Inflammatory macrophage (primary cell): ENCODE data around the gene PACRG.

Experiments
- DNase-seq, 2 donors: peaks; one replicate each; pipeline ENCODE4 v3.0.0-alpha.2; 2020 to 2022

PACRG gene

DNA sequence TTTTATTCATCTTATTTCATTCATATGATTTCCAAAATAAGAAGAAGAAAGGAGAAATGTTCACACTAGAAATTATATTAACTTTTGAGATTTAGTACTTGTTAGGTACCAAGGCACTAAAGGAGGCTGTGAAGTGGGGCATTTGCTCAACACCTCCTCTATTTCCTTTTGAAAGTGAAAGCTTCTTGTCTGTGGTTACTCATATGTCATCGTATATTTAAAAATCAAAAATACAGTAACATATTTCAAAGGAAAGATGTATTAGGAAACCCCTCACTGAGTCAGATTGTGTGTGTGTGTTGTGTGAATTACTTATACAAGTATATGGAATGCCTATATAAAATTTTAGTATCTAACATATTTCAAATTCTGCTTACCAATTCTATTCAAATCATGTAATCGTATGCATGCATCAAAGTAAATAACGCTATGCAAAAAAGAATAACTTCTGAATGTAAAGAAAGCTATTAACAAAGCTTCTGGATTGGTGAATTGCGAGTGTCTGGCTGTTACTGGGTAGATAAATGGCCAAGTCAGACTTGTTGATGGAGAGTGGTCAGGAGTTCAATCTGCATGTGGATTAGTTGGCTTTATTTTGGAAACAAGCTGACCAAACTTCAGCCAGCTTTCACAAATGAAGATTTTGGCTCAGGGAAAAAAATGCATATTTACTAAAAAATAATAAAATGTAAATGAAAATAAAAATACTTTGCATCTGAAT is 70.9 kb downstream of the PACRG start:
- no peak for DNase-seq

DNA sequence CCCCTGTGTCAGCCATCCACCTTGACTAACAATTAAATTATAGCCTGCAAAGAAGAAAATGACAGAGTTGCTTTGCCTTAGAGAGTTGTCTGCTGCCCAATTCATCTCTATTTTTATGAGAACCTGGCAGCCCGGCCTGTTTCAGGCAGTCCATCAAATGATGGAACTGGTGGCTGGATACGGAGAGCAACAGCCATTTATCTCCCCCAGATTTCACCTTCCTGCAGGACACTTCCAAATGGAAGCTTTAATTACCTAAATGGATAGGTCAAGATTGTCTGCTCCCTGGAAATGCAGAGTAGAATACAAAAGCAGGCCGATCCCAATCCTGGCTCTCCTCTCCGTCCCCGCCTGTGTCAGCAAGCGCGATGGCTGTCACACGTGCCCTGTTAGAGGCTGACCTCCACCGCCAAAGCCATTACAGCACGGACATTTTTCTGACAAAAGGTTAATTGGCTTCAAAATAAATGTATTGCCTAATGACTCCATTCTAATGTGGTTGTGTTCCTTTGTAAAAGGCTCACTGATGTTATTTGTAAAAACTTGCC is 86.7 kb downstream of the PACRG start:
- no peak for DNase-seq

DNA sequence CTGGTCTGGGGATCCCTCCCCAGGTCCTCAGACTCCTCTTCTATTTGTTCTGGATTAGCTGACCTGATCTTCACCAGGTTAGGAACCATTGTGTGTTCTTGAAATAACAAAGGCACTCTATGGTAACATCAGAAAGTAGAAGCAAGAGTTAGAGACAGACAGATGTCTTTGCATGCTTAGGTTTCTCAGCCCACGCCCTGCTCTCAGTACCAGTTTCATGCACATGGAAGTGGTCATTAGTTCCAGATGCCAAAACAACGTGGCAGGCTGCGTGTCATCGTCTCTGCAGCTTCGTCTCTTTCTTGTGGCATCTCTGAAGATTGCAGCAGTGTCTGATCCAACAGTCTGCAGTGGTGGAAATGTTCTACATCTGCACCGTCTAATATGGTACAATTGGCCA is 89.4 kb downstream of the PACRG start:
- DNase-seq = no peak

DNA sequence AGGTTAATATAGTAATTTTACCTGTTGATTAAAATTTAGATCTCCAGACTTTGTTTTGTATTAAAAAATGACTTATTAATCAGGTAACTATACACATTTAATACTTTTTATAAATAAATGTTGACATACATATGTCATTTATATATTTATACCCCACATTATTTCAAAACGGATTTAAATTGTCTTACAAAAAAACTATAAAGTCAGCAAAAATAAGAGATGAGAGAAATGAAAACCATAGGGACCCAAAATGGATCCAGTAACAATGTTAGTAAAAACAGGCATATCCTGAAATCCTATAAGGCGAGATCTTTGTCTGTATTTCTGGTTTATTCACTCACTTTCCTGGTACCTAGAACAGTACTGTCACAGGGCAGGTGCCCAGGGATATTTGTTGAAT is 91.5 kb downstream of the PACRG start:
- no peak for DNase-seq

DNA sequence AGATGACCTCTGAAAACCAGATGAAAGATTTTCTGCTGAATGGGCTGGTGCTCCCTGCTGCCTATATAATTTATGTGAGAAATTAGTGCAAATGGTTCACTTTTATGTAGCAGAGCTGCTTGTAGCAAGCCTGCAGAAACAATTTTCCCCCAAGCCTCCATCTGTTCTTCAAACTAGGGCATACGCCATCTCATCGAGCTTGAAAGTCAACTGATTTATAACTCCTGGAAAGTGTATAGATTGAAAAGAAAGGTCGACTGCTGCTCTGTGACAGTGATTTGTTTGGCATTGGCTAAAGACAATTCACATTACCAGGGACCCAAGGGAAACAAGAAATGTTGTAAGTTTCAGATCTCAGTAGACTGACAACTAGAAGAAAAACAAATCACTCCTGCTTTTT is 93.3 kb downstream of the PACRG start:
- DNase-seq = no peak

DNA sequence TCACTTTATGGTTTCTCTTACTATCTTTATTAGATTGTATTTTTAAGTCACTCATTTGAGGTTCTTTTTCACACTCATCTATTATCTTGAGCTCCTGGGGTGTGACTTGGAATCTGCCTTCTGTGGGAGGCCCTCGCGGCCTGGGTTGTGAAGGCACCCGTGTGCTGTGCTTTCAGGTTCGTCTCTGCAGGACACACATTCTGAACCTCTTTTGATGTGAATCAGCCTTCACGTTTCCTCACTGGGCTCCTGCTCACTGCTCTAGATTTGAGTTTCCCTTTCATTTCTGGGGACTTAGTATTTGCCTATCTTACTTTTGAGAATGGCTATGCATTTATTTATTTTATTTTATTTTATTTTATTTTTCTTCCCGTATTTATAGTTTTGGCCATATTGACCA is 97.8 kb downstream of the PACRG start:
- DNase-seq = no peak

DNA sequence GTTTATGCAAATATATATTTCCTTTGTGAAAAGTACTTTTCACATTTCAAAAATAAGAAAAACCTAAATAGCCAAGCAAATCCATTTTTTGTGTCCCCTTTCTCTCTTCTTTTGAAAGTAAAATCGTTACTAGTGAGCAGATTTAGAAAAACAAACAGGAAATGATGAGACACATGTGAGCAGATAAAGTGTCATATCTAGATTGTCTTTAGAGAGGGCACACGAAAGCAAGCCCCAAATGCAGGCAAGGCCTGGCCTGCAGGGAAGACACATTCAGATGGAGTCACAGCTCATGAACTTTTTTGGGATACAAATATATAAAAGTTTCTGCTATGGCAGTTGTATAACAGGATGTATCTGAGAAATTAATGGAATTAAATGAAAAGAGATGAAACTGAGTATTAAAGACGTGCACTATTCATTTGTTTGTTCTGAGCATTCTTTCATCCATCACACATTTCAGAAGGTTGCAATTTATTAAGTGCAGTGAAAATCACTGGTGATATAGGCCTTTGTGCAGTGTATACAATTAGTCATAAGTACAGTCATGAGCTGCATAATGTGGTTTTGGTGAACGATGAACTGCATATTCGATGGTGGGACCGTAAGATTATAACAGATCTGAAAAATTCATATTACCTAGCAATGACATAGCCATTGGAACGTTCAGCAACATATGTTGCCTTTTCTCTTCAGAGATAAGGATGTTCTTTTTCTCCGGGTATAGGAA is 101.4 kb downstream of the PACRG start:
- no peak for DNase-seq

DNA sequence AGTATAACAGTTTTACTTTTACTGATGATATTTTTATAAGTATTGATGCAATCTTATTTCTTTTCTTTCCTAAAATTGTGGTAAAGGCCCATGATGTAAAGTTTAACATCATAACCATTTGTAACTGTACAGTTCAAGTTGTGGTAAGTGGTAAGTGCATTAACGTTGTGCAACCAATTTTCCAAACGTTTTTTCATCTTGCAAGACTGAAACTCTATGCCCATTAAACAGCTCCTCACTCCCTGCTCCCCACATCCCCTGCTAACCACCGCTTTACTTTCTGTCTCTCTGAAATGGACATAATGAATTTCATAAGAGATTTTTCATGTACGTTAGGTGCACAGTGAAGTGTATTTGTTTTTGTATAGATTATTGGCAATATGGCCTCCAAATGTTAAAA is 106.0 kb downstream of the PACRG start:
- DNase-seq = no peak

DNA sequence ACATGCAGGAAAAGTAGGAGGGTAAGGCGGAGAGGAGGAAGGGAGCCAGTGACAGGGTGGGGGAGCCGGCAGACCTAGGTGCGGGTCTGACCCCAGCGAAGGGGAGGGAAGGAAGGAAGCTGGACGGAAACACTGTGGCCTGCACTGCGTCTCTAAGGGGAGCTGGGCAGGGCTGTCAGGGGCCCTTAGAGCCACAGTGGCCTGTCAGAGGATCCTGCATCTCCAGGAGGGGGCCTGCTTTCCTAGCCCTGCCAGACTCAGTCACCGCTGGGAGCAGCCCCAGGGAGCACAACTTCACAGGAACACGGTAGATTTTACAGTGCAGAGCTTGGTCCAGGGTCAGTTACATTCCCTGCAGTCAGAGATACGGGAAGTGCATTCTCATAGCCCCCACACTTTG is 118.2 kb downstream of the PACRG start:
- DNase-seq = no peak

DNA sequence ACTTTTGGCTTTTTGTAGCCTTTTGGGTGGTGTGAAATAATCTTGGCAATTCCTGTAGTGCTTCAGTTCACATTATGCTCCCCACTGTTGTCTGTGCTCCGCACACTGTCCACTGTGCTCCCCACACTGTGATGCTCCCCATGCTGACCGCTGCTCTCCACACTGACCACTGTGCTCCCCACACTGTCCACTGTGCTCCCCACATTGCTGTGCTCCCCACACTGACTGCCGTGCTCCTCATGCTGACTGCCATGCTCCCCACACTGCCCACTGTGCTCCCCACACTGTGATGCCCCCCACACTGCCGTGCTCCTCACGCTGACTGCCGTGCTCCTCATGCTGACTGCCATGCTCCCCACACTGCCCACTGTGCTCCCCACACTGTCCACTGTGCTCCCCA is 118.9 kb downstream of the PACRG start:
- no peak for DNase-seq

DNA sequence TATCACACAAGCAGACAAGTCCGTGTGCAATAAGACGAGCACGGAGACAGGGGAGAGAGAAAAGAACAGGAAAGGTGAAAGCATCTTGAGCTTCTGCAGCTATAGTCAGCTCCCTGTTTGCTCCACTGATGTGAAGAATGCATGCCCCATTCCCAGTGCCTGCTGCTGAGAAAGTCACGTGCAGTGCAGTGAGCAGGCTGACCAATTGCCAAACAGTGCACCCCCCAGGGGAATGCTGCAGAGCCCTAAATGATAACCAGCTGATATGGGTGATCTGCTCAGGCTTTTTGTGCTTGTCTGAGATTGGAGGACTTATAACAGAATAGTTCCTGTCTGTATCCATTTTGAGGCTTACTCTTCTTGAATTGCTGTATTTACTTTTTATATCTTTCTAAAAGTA is 121.5 kb downstream of the PACRG start:
- no peak for DNase-seq

DNA sequence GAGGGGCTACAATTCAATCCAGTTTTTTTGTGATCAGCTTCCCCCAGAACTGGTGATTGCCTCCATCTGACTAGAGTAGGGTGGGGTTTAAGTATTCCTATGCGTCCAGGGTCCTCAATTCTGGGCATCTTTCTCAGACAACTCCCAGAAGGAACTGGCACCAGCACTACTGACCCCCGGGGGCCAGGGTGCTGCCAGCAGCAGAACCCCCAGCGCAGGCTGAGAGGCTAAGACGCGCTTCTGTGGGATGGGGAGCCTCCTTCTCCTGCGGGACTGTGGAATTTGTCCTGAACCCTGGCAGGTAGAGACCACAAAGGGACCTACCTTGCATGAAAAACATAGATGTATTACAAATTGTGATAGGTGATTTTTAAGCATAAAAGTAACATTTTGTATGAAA is 124.4 kb downstream of the PACRG start:
- DNase-seq = no peak

DNA sequence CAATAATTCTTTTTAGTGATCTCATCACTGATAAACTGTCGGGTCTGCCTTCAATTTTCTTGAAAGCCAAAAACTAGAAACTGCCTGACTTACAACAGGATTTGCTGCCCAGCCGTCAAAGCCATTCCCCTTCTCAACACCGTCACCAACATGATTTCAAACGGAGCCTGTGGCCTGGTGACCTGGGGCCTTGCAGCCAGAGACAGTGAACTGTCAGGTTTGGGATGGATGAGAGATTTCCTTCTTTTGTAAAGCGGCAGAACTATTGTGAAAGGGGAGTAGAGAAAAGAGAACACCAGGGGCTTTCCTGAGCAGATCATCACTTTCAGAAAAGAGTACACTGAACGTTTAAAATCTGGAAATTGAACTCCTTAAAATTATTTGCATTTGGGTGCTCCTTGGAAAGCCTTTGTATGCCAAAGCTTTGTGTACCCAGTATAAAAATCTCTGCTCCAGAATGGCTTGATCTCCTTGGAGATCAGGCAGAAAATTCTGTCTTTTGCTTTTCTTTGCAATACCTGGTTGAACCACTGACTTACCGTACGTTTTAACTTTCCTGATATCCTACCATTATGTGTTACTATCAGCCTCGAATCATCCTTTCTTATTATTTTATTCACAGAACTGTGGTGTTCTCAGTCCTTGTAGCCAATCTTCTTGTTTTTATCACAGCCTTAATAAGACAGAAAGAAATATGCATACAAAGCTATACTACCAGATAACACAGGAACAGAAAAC is 125.2 kb downstream of the PACRG start:
- no peak for DNase-seq

DNA sequence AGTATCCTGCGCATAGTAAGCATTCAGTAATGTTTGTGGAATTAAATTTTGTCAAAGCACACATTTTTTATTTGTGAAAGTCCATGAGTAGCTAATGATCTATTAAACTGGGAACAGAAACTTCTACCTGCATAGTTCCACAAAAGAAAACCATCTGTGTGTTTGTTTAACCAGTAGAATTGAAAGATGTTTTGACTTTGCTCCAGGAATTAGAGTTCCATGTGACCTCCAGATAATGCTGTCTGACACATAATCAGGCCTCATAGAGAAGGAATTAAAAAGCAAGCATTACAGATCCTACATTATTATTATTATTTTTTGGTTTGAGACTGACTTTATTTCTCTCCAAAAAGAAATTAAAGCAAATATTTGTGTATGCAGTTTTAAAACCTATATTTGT is 126.5 kb downstream of the PACRG start:
- DNase-seq = no peak

DNA sequence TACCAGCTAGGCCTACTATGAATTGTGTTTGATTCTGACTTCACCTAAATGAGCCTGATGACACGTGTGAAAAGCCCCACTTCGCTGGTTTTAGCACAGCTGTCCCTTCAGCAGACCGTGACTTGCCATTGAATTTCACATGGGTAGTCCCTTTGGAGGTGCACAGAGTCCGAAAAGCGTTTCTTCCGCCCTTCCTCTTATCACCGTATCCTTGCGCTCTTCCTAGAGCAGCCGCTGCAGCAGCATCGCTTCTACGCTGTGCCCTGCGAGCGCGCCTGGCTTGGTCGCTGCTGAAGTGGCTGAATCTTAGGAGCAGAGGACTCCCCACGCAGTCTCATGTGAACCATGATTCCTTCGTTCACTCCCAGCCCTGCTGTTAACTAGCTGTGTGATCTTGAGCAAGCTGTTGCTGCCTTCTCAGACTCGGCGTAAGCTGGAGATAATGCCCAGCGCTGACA is 127.0 kb downstream of the PACRG start:
- no peak for DNase-seq

DNA sequence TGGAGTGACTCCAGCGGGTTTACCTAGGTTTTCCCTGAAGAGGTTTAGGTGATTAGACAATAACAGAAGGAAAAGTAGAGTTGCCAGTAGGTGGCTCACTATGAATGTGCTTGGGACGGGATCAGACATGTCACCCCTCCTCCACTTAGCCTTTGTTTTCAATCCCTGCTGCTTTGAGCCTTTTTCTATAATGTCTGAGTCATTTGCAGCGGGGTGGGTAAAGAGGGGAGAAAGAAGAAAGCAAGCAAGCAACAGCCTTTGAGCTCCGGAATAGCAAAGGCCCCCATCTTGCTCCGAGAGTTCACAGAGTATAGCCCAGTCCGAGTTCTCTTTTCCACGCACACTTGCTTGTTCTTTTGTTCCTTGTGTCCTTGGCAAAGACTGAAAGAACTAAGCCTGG is 129.1 kb downstream of the PACRG start:
- no peak for DNase-seq

DNA sequence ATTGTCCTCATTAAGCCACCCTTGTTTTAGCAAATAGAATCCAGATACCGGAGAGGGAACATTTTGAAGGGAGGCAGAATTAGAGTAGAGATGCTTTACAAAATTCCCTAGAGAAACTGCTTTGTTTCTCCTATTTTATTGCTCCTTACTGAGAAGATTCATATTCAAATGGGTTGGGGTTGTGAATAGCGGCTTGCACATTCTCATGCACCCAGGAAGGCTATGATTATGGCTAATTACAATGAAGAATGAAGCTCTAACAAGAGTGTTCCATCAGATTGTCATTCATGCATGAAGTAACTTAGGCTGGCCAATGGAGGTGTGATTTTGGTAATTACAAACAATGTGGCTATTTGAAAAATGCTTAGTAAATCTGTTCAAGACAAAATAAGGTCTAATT is 129.6 kb downstream of the PACRG start:
- DNase-seq = no peak

DNA sequence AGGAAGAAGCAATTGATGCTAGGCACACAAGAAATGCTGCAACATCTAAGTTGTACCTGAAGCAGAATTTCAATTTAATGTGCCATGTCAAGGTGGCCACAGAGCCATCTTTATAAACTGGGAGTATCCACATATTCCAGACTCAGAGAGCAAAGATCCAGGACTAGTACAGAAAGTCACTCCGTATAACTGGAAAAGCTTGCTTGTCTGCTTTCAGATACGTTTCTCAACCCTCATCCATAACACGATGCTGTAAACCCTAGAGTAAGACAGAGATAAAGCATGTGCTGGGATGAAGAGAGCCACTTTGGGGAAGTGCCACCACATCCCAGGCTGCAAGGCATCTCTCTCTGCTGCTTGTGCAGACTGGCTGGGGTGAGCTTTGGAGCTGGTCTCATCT is 134.7 kb downstream of the PACRG start:
- DNase-seq = no peak

DNA sequence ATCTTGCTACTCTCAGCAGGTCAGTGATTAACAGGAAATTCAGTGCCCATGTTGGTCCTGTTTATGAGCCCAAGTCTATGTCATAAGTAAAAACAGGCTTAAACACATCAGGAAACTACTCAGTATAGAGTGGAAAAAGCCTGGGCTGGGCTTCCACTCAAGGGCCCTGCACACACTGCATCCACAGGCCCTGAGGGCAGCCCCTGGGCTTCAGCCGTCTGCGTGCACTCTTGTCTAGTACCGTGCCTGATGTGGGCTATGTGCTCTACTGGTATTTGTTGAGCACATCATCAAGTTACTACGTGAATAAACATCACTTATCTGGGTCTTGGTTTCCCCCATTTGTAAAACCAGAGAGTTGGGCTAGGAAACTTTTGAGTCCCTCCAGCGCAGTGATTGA is 135.2 kb downstream of the PACRG start:
- no peak for DNase-seq

DNA sequence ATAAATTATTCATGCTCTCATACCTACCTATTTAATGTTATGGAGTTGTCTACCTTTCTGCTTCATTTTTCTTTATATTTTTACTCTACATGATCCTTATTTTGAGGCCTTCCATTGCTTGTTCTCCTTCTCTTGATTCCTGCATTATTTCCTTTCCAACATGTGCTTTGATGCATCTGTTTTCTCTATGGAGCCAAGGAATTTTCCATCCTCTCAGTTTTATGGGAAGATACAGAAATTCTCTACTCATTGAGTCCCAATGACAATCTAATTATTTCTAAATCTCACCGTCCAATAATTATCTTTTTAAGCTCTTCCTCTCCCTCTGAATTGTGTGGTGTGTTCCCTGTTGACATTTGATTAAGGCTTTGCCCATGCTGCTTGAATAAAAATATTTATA is 136.0 kb downstream of the PACRG start:
- no peak for DNase-seq

DNA sequence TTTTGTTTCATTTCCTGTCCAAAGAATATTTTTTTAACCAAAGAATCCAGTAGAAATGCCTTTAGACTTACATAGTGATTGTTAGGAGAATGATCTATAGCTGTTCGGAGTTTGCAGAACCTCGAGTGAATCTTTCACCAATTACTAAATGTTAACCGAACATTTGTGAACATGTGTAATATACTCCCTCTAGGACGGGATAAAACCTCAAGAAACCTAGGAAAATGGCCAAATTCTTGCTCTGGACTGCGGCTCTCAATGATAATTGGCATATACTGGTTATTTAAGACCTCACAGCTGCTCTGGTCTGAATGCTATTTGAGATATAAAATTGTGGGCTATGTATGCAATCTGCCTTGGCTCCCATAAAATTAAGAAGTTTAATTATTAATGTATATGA is 137.1 kb downstream of the PACRG start:
- DNase-seq = no peak

DNA sequence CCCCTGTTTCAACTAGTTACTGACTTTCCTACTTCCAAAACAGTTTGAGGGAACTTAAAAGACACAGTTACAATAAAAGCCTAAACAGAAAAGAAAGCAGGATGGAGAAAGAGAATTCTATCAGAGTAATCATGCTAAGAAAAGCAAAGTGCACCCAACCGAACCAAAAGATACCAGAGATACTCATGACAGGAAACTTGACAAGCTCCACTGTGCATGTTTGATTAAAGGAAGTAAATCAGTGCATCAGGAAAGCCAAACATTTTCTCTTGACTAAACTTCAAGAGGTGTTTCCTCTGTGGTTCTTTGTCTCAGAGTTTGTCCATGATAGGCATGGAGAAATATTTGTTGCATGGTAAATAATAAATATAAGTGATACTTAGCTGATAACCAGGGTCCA is 138.9 kb downstream of the PACRG start:
- no peak for DNase-seq

DNA sequence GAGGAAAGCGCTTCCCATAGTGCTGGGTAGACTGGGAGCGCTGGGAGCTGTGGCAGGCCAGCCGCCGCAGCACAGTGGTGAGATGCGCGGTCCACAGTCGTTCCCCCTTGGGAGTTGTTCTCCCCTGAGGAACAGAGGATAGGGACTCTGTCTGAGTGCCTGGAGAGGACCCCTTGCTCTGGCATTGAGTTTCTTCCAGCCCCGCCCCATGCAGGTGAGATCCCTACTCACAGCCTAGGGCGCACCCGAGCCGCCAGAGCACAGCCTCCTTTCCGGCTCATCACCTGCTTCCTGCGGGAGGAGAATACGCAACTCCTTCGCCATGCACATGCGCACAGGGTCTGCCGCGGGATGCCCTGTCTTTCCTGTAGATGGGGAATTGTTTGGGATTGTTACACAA is 140.6 kb downstream of the PACRG start:
- DNase-seq = no peak

DNA sequence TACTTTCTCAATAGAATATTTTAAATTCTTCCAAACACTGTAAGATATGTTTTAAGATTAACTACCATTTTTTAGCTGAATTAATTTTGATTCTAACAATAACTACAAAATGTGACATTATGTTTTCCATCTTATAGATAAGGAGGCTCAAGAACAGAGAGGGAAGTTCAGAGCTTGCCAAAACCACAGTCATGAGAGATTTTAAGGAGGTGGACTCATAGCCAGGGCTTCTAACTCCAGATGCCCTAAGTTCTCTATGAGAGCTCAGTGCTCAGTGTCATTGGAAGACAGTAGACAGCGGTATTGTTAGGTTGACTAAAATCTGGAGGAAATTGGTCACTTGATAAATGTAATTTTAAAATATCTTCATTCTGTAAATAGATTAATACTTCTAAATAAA is 144.2 kb downstream of the PACRG start:
- no peak for DNase-seq
